ENCODE measurements around the gene UBE2A.

Gene UBE2A

DNA sequence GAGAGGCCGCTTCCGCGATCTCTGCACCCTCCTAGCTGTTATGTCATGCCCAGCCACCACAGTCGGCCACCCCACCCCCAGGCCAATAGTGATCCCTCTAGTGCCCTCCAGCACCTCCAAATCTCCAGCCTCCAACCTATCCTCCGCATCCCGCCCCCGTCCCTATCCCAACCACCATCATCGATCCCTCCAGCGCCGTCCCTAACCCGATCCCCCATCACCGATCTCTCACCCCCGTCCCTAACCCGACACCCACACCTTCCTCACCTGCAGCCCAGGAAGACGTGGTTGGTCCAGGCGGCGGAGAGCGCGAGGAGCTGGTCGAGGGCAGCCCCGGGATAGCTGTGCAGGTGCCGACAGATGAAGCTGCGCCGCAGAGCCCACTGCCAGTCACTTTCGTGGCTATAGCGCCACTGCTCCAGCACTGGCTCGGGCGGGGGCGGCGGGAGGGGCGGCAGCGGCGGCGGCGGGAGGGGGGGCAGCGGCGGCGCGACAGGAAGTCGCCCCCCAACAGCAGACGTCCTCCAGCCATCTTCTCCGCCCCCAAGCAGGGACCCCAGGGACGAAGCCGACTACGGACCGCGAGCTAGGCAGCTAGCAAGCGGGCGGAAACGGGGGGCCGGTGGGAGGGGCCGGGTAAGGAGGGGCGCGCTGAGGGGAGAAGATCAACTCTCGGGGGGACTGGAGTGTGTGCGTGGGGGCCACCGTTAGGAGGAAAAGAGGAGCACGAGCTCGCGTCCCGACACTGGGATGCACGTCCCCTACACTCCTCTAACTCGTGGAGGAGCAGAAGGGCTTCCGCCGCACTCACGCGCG lies 31.3 kb downstream of the UBE2A start:
- DNase-seq (ENCODE audit: low read depth, low spot score) = no peak
- peak overlapping the region; percentile 79 for H3K4me3 ChIP-seq (ENCODE audit: low read length)

DNA sequence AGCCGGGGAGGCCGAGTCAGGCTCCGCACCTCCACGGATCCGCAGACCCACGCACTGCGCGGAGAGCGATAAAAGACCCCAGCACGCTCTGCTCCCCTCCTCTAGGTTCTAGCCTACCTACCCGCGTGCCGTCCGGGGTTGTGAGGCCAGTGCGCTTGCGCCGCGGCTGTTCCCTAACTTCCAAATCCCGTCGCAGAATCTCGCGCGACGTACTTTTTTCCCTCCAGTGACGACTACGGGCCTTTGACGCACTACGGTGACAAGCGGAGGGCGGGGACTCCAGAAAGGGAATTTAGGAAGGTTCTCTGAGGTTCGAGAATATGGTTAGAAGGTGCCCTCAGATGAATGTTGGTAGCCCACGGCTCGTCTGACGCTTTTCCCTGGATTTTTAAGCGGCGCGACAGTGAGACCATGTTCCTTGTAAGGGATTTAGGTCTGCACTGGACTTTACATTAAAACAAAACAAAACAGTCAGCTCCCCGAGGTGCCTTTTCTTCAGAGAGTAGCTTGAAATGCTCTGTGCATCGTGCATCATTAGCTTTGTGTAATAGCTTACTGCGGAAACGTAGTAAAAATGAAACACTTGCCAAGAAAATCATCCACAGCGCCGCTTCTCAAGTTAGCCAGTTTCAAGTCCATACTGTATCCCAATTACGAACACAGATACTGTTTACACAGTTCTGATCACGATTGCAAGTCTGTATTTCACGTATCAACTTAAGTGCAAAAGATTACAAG lies 32.1 kb downstream of the UBE2A start, which contains the start of gene NKRF:
NKRF (minus strand) TSS at position 145 of the 738 bp plus-strand sequence.
- peak within 1 kb of the TSS; percentile 79 for H3K4me3 ChIP-seq (ENCODE audit: low read length)
- peak; percentile 87 for DNase-seq (ENCODE audit: low read depth, low spot score)

DNA sequence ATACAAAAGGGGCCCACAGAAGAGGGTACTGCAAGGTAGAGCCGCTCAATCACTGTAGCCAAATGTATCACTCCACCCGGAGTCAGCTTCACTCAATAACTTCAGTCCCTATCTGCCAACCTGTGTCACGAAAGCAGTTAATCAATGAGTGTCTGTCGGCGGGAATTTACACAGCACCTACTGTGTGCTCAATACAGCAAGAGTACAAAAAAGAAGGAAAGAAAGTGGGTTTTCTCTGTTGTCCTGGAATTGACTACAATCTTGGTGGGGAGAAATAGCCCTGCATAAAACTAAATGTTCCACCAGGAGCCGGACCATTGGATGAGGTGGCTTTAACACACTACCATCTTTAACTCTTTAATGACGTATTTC lies 32.6 kb downstream of the UBE2A start:
- peak overlapping the region; percentile 79; the same call in 1 of the 2 replicates for H3K4me3 ChIP-seq (ENCODE audit: low read length)
- no peak for DNase-seq (ENCODE audit: low read depth, low spot score)

DNA sequence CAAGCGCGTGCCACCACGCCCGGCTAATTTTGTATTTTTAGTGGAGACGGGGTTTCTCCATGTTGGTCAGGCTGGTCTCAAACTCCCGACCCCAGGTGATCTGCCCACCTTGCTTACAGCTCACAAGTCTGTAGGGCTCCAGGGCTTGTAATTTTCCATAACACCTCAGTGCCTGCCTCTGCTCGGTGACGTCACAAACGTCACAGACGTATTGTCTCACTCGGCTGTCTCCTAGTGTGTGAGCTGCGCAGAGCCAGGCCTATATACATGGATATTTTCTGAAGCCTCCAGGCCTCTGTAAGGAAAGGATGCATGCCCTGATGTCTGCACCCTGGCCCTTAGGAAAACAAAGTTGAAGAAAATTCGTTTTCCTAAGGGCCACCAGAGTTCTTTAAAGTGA lies 40.4 kb downstream of the UBE2A start:
- no peak for DNase-seq (ENCODE audit: low read depth, low spot score)

DNA sequence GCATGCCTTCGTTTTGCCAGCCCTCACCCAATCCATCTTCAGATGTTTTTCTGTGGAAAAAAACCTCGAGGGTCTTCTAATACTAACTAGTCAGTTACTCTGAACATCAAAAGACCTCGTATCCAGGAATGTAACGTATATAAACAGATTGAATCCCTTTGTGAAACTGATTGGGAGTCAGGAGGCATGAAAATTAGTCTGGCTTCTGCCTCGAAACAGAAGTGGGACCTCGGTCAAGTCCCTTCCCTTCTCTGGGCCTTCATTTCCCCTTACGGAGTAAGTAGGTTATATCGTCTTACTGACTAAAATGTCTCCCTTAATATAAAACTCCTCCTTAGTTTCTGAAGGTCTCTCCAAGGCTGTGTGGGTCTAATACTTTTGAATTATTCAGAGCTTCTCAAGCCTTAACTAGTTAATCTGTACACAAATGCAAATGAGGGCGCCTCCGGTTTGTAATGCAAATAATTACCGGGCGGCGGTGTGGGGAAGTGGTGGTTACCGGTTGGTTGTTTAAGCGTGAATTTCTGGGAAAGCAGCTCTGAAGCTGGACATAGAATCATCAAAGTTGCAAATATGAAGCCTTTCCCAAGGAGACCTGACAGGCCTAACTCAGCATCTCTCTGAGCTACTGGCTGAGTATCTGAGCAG lies 43.3 kb downstream of the UBE2A start:
- DNase-seq (ENCODE audit: low read depth, low spot score) = no peak
- H3K4me3 ChIP-seq (ENCODE audit: low read length) = no peak overlapping the region

More for the DNA sequence above, 40.4 kb downstream of the UBE2A start:
- no peak overlapping the region for H3K4me3 ChIP-seq (ENCODE audit: low read length)

DNA sequence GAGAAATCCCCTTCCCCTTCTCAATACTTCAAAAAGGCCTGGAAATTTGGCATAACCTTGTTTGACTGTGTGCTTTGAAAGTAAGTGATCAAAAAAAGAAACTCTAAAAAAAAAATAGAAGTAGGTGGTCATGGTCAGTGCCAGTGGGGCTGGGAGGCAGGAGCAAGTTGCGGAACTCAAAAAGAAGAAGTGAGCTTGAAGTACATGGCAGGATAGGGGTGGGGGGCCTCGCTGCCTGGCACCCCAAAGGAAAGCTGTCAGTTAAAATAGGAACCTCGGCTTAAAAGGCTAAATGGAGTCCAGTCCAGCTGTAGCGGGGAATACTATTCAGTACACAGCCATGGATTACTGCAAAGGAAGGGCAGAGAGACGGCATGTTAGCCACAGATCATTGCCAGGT lies 44.1 kb downstream of the UBE2A start:
- DNase-seq (ENCODE audit: low read depth, low spot score) = no peak

DNA sequence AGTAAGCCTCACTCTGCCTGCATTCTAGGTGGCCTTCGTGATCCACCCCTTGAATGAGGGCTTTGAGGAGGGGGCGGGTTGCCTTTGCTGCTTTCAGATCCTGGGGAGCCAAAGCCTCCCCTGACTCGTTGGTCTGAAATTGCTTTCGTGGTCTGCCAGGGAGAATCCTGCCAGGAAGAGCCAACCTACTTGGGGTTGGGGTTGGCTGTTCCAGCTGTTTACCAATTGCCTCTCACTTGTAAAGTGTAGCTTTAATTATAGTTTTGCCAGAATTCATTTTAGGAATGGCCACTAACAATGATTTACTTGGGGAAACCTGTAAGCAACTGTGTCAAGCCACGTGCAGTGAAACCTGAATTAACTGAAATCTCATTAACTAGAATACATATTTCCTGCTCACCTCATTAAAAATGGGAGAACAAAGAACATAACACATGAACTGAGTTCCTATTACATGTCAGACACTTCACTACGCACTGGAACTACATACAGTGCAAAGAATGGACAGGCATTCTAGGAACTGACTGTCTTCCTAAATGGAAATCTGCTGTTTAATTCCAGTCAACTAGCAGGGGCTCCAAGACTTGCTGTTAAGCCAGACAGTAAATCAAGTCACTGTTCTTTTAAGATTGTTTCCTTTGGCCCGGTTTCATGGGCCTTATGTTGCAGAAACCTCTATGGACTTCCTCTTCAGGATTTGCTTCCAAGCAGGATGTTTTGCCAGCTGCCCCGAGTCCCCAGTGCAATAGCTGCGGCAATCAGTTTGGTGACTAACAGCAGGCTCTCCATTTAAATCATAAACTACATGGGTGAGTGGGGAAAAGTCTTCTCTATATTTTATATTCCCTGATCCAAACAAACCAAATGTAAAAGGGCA lies 48.2 kb downstream of the UBE2A start:
- DNase-seq (ENCODE audit: low read depth, low spot score) = no peak
- no peak overlapping the region for H3K4me3 ChIP-seq (ENCODE audit: low read length)

More for the DNA sequence above, 44.1 kb downstream of the UBE2A start:
- H3K4me3 ChIP-seq (ENCODE audit: low read length) = no peak overlapping the region

DNA sequence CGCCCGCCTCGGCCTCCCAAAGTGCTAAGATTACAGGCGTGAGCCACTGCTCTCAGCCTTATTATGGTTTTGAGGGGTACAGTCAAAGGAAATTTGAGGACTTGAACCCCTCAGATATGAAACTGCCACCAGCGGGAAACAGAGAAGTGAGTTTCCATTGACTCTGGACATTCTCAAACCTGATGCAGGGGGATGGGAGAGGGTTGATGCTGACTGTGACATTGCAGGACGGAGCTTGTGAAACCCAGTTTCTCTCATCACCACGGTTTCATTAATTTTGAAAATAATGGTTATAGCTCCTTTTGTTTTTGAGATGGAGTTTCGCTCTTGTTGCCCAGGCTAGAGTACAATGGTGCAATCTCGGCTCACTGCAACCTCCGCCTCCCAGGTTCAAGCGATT lies 50.1 kb downstream of the UBE2A start:
- H3K4me3 ChIP-seq (ENCODE audit: low read length) = no peak overlapping the region
- DNase-seq (ENCODE audit: low read depth, low spot score) = no peak

DNA sequence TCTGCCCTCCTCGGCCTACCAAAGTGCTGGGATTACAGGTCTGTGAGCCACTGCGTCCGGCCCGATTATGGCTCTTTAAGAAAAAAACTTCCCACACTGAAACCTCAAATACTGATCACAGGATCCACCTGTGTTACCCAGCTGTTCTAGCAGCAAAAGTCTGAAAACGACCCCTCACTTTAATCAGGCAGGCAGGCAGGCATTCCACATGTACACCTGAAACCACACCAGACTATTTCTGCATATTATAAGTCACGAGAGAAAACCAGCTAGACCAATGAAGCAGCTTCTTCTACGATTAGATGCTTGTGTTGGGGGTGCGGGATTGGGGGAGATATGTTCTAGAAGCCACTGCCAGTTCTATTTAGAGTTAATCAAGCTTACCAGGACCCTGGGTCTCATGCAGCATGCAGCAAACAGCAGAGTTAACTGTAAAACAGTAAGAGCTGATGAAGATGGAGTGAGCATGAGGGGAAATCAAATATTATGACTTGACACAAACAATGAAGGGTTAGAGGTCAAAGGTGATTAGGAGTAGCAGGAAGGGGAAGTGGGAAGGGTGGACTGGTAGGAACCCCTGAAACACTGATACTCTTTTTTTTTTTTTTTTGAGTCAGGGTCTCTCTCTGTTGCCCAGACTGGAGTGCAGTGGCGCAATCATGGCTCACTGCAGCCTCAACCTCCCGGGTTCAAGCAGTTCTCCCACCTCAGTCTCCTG lies 50.7 kb downstream of the UBE2A start:
- DNase-seq (ENCODE audit: low read depth, low spot score) = peak; percentile 62
- H3K4me3 ChIP-seq (ENCODE audit: low read length) = no peak overlapping the region

DNA sequence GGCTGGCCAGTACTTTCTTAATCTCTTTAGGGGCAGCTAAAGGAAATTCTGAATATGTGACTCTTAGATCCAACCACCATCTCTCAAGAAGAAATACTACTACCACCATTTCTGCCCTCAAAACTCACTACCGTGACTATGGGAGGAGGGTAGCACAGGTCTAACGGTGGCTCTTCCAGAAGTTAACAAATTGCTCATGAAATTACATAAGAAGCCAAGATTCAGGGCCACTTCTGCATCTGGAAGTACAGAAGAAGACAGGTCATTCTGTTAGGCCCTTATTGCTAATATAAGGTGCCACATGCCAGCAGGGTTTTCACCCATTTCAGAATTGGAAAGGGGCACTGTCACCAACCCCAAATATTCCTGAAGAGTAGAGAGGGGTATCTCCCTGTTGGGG lies 51.5 kb downstream of the UBE2A start:
- no peak for DNase-seq (ENCODE audit: low read depth, low spot score)
- no peak overlapping the region for H3K4me3 ChIP-seq (ENCODE audit: low read length)

All from Jurkat, Clone E6-1 (cell line).